ENCODE data around the gene M1AP.

M1AP gene

DNA sequence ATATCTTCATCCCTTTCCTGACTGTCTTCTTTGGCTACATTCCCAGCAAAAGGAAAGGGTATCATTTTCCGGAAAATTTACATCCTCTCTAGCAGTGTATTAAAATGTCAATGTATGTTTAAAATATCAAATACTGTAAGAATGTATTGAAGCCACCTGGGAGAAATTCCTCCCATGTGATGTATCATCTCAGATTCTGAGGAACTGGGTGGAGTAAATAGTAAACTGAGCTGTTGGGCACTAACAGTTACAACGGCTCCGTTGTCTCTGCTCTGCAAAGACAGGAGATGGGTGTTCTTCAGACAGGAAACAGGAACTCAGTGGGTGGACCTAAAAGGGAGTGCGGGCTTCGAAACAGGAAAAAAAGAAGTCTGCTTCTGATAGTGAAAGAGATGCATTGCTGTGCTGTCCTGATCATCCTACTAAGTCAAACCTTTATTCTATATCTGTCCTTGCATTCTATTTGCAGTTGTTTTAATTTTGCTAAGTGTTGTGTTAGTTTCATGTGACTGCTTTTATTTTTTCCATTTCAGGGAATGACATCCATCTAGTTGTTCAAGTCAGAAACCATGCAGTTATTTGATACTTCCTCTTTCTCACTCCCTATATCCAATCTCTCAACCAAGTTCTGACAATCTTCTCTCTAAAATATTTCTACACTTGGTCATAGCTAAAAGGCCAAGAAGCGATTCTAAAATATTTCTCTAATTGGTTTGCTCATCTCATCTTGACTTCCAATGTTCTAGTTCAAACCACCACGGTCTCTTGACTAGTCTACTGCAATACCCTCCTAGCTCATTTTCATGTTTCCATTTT is 74.2 kb downstream of the M1AP start:
- in situ Hi-C loops (cut with HindIII; ENCODE audit: low sequenced_read_pairs), result no loop called here
- peak; percentile 70 for DNase-seq (ENCODE audit: low read depth, low spot score)
- TF ChIP-seq, protein P1, sequence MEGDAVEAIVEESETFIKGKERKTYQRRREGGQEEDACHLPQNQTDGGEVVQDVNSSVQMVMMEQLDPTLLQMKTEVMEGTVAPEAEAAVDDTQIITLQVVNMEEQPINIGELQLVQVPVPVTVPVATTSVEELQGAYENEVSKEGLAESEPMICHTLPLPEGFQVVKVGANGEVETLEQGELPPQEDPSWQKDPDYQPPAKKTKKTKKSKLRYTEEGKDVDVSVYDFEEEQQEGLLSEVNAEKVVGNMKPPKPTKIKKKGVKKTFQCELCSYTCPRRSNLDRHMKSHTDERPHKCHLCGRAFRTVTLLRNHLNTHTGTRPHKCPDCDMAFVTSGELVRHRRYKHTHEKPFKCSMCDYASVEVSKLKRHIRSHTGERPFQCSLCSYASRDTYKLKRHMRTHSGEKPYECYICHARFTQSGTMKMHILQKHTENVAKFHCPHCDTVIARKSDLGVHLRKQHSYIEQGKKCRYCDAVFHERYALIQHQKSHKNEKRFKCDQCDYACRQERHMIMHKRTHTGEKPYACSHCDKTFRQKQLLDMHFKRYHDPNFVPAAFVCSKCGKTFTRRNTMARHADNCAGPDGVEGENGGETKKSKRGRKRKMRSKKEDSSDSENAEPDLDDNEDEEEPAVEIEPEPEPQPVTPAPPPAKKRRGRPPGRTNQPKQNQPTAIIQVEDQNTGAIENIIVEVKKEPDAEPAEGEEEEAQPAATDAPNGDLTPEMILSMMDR (IDR thresholded peaks at IDR 0.05; ENCODE audit: low read depth, low read length), result no peak
- no peak overlapping the region for H3K4me3 ChIP-seq (ENCODE audit: low read depth, low read length)

- TF ChIP-seq, protein P1 (IDR thresholded peaks at IDR 0.05; ENCODE audit: low read depth, low read length), result no peak
- in situ Hi-C loops (cut with HindIII; ENCODE audit: low sequenced_read_pairs), result no loop called here
- no peak overlapping the region for H3K4me3 ChIP-seq (ENCODE audit: low read depth, low read length)
- no peak for DNase-seq (ENCODE audit: low read depth, low spot score)
These were observed 75.8 kb downstream of the M1AP start for GRCh38 chr2:74572178-74572925.

- TF ChIP-seq, protein P1 (IDR thresholded peaks at IDR 0.05; ENCODE audit: low read depth, low read length), result no peak
- H3K4me3 ChIP-seq (ENCODE audit: low read depth, low read length), result no peak overlapping the region
- no peak for DNase-seq (ENCODE audit: low read depth, low spot score)
- in situ Hi-C loops (cut with HindIII; ENCODE audit: low sequenced_read_pairs), result no loop called here
These were observed 77.1 kb downstream of the M1AP start for GRCh38 chr2:74571058-74571457.

GRCh38 chr2:74569686-74570085 is 78.4 kb downstream of the M1AP start:
- in situ Hi-C loops (cut with HindIII; ENCODE audit: low sequenced_read_pairs), result no loop called here
- DNase-seq (ENCODE audit: low read depth, low spot score), result no peak
- TF ChIP-seq, protein P1 (IDR thresholded peaks at IDR 0.05; ENCODE audit: low read depth, low read length), result no peak
- H3K4me3 ChIP-seq (ENCODE audit: low read depth, low read length), result no peak overlapping the region

DNA sequence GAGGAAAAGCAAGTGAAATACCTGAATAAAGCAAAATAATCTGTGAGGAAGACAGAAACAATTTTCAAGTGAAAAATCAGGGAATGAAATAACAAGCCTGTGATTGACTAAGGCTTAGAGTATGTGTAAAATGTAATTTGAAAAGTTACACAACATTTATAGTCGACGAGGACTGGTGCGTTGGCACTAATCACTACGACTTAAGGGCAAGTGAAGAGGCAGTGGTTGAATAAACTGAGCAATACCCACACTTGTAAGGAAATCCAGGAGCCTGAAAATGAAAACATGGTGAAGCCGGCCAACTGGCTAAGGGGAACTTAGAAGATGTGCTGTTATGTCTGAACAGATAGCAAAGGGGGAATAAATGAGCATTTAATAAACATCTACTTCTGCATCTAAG is 80.2 kb downstream of the M1AP start:
- DNase-seq (ENCODE audit: low read depth, low spot score), result peak; percentile 65
- in situ Hi-C loops (cut with HindIII; ENCODE audit: low sequenced_read_pairs), result no loop called here

GRCh38 chr2:74566754-74567085 is 81.4 kb downstream of the M1AP start:
- no peak overlapping the region for H3K4me3 ChIP-seq (ENCODE audit: low read depth, low read length)
- in situ Hi-C loops (cut with HindIII; ENCODE audit: low sequenced_read_pairs), result no loop called here
- TF ChIP-seq, protein P1 (IDR thresholded peaks at IDR 0.05; ENCODE audit: low read depth, low read length), result no peak
- peak; percentile 95 for DNase-seq (ENCODE audit: low read depth, low spot score)

More for the DNA sequence above, 80.2 kb downstream of the M1AP start:
- H3K4me3 ChIP-seq (ENCODE audit: low read depth, low read length), result no peak overlapping the region
- TF ChIP-seq, protein P1 (IDR thresholded peaks at IDR 0.05; ENCODE audit: low read depth, low read length), result no peak
